ENCODE data around the gene HCCS.

GRCh38 chrX:11103751-11104150 is 7.4 kb upstream of the HCCS start:
- TF ChIP-seq EZH2 (IDR thresholded peaks at IDR 0.05; ENCODE audit: borderline replicate concordance, low read length) (no peak), CTCF (conservative IDR thresholded peaks at IDR 0.05 in 1 of 2, IDR thresholded peaks at IDR 0.05 in 1 of 2; ENCODE audit: extremely low read depth in 1 of 2, insufficient read depth in 1 of 2, low read depth in 1 of 2, low read length in 2 of 2) (no peak)

Data from mammary epithelial cell (primary cell).